RWPE1 (cell line): ENCODE results near the gene HTR1A.

Experiments used
- CTCF ChIA-PET: fragments of 350-600 bp; sonication (Branson Sonifier 250); formaldehyde crosslinking; extraction: SDS; loops from one replicate; lab custom pipeline; 2021; lab: Yijun Ruan, JAX
- POLR2A ChIA-PET: fragments of 400-600 bp; formaldehyde crosslinking; extraction: SDS; loops from one replicate; lab custom pipeline; 2020; ENCODE audit warnings: antibody characterized with exemption; ENCODE audit not compliant: low non-redundant PET; lab: Yijun Ruan, JAX
- DNase-seq: peaks from one replicate; pipeline ENCODE4 v3.0.0; 2012; ENCODE audit warnings: low spot score
- H3K27ac ChIP-seq: fragments of 450-650 bp; 2 replicates; pipeline ENCODE4 v1.5.1; 2017
- TF ChIP-seq, protein P1 (sequence below): fragments of 450-650 bp; conservative IDR thresholded peaks from 2 replicates; pipeline ENCODE4 v1.5.1; 2017; ENCODE audit warnings: low read depth, mild to moderate bottlenecking

The HTR1A gene

DNA sequence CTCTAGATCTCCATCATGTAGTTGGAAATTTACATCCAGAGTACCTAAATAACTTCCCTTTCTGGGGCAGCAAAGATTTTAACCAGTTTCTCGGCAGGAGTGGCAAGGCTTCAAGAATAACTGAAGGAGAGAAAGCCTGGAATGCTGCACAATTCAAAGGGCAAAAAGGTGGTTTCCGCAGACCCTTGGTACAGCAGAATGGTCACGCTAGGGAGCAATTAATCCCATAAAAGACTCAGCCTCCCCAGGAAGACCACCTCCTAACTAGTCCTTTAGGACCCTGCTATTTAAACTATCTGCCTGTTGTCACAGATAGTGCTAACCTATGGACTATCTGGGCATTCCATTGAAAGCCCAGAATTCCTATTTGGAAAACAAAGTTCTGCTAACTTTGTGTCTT is 3.6 kb downstream of the HTR1A start:
- POLR2A ChIA-PET, result no interaction called here
- TF ChIP-seq, protein P1, sequence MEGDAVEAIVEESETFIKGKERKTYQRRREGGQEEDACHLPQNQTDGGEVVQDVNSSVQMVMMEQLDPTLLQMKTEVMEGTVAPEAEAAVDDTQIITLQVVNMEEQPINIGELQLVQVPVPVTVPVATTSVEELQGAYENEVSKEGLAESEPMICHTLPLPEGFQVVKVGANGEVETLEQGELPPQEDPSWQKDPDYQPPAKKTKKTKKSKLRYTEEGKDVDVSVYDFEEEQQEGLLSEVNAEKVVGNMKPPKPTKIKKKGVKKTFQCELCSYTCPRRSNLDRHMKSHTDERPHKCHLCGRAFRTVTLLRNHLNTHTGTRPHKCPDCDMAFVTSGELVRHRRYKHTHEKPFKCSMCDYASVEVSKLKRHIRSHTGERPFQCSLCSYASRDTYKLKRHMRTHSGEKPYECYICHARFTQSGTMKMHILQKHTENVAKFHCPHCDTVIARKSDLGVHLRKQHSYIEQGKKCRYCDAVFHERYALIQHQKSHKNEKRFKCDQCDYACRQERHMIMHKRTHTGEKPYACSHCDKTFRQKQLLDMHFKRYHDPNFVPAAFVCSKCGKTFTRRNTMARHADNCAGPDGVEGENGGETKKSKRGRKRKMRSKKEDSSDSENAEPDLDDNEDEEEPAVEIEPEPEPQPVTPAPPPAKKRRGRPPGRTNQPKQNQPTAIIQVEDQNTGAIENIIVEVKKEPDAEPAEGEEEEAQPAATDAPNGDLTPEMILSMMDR, result no peak
- CTCF ChIA-PET, result interaction anchor here (0.6 to 0.7 kb wide), 2 partner anchors 23 to 45 kb away, joined by 3 to 7 read pairs; no protein-coding TSS in a partner anchor
- H3K27ac ChIP-seq, result no peak overlapping the region
- DNase-seq, result no peak

GRCh38 chr5:63957617-63958016 is 4.6 kb downstream of the HTR1A start:
- TF ChIP-seq, protein P1, result no peak
- no peak overlapping the region for H3K27ac ChIP-seq
- ChIA-PET POLR2A (no interaction called here), CTCF (no interaction called here)
- DNase-seq, result no peak

DNA sequence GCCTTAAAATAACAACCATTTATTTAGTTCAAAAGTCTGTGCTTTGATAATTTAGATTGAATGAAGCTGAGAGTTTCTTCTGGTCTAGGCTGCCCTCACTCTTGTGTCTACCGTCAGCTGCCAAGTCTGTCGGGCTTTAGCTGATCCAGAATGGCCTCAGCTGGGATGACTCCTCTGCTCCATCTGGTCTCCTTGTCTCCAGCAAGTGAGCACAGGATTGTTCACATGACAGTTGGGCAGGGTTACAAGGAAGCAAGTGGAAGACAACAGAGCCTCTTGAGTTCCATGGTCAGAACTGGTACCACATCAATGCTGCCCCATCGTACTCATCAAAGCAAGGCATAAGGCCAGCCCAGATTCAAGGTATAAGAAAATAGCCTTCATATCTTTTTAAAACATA is 9.0 kb downstream of the HTR1A start:
- ChIA-PET POLR2A (no interaction called here), CTCF (interaction anchor here (0.5 kb wide), 1 partner anchor 1489 kb away, joined by 3 read pairs; no protein-coding TSS in a partner anchor)
- no peak overlapping the region for H3K27ac ChIP-seq
- TF ChIP-seq, protein P1, result no peak
- no peak for DNase-seq

- POLR2A ChIA-PET, result no interaction called here
- no peak for DNase-seq
- TF ChIP-seq, protein P1, result no peak
- H3K27ac ChIP-seq, result no peak overlapping the region
- CTCF ChIA-PET, result interaction anchor here (0.6 kb wide), 1 partner anchor 24 kb away, joined by 7 read pairs; no protein-coding TSS in a partner anchor
Measured at GRCh38 chr5:63935103-63935502, 27.1 kb downstream of the HTR1A start.

DNA sequence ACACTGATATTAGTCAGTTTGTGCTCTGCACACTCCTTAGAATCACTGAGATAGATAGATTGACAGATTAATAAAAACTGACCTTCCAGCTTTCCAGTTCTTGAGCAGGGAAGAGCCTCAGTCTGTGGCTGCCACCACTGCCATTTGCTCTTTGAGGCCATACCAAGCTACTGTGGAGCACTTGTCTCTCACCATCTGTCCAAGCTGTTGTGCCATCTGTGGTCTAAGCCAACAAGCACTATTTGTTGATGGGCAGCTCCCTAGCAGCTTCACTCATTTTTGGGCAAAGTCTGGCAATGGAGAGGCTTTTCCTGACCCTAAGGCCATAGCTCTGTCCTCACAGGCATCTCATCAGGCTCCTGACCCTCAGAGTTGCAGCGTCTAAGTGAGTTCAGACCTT is 30.4 kb downstream of the HTR1A start:
- CTCF ChIA-PET, result interaction anchor here (0.6 kb wide), 1 partner anchor 804 kb away, joined by 3 read pairs; no protein-coding TSS in a partner anchor
- no peak for DNase-seq
- H3K27ac ChIP-seq, result no peak overlapping the region
- POLR2A ChIA-PET, result no interaction called here
- TF ChIP-seq, protein P1, result no peak

GRCh38 chr5:63928451-63928850 is 33.8 kb downstream of the HTR1A start:
- POLR2A ChIA-PET, result no interaction called here
- TF ChIP-seq, protein P1, result no peak
- H3K27ac ChIP-seq, result no peak overlapping the region
- CTCF ChIA-PET, result no interaction called here
- DNase-seq, result no peak
